Epithelial cell of esophagus (primary cell): ENCODE measurements around the gene STRN.
A peak's percentile ranks its signal among the peaks of the same experiment; 100 is the strongest.

Experiments
- DNase-seq: peaks from one replicate; pipeline ENCODE4 v3.0.0; 2010; ENCODE audit warnings: low read depth
- H3K4me3 ChIP-seq: 2 replicates; pipeline ENCODE4 v1.5.1; 2011; ENCODE audit warnings: mild to moderate bottlenecking, low read length, control low read depth
- CTCF ChIP-seq: IDR thresholded peaks from 2 replicates; pipeline ENCODE4 v1.5.1; 2011; ENCODE audit warnings: low read depth, mild to moderate bottlenecking, low read length, control low read depth, inconsistent platforms; ENCODE audit not compliant: insufficient read depth; ENCODE audit errors: missing control alignments

The STRN gene

DNA sequence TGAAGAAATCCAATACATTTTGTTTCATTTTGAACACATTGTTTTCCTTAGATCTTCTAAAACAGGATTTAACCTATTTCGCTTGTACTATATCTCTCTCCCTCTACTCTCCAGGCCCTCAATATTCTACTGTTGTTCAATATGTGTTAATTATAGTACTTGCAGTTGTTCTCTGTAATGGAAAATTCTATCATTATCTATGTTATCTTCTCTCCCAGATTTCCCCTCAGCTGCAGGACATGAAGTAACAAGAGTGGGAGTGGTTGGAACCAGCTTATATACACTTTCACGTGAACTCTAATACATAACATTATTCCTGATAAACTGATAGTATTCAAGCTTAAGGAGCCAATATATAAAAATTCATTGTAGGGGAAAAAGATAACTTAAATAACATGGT lies 7.0 kb upstream of the STRN start:
- DNase-seq, result no peak
- no peak for TF ChIP-seq CTCF
- H3K4me3 ChIP-seq, result no peak overlapping the region

GRCh38 chr2:36971990-36972389 lies 5.7 kb upstream of the STRN start:
- DNase-seq, result no peak
- no peak for TF ChIP-seq CTCF
- no peak overlapping the region for H3K4me3 ChIP-seq

GRCh38 chr2:36967236-36967876 lies 1.0 kb upstream of the STRN start:
- TF ChIP-seq CTCF, result no peak
- no peak for DNase-seq
- H3K4me3 ChIP-seq, result peak overlapping the region; percentile 67

DNA sequence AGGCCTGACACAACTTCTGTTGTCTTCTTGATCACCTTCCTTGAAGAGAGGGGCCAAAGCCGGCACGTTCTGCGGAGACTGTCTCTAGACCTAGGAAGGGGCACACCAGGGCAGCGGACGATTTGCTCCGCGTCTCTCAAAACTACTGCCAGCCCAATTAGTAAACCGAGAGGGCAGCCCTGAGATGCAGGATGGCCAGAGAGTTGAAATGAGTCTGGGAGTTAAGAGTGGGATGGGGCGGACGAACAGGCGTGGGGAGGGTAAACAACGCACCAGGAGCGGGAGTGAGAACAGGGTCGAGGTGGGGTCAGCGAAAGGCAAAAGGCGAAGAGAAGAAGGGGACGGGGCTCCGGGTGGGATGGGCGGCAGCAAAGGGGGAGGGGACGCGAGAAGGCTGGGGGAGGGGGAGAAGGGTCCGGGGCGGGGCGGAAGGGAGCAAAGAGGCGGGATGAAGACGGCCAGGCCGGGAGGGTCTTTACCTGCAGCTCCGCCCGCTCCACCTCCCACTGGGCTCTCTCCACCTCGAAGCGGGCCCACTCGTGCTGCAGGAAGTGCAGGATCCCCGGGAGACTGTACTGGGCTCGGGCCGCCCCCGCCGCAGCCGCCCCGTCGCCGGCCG lies 476 bp downstream of the STRN start:
- H3K4me3 ChIP-seq, result peak overlapping the region; percentile 83
- peak; percentile 32 for DNase-seq
- no peak for TF ChIP-seq CTCF

DNA sequence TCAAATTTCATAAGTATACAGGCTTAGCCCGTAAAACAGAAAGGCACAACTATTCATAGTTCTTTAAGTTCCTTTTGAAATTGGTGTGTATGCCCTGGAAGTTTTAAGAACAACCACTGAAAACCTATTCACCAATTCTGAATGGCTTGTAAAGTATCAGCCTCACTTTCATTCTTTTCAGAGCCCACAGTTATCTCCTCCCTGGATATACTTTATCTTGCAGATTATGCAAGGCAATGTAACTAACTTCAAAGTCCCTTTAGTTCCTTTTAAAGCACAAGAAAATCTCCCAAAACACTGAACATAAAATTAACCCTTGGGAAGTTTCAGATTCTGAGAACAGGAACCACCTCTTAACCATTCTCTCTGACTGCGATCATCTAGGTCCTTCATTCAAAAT lies 1.1 kb downstream of the STRN start:
- H3K4me3 ChIP-seq, result peak overlapping the region; percentile 83
- DNase-seq, result no peak
- TF ChIP-seq CTCF, result no peak

DNA sequence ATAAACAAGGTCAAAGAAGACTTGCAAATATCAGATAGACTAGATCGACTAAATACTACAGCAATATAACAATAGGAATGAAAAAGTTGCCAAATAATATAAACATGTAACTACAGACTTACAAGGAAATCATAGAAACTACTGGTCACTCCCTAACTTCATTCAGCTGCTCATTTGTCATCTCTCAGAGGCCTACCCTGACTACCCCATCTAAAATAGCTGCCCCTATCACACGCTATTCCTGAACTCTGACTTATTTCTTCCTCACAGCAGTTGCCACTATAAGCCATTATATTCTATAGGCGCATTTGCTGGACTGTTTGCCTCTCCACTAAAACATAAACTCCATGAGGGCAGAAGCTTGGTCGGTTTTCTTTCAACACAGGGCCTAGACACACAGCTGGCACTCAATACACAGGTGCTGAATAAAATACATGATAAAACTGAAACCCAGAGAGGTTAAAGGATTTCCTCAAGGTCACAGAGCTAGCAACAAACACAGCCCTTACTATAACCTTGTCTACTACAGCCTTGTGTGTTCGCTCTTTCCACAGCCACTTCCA lies 1.8 kb downstream of the STRN start:
- peak; percentile 47 for DNase-seq
- H3K4me3 ChIP-seq, result peak overlapping the region; percentile 83
- no peak for TF ChIP-seq CTCF
